Sigmoid colon (tissue), 7 donors: ENCODE results near the gene ARPP21. TPM values are rescaled to one million over a fixed set of nuclear protein-coding genes. Genes with fewer than 3 reads are reported as not detected.

Source experiments
- DNase-seq: peaks from one replicate; pipeline ENCODE4 v3.0.0-alpha.2; 2019
- H3K27ac ChIP-seq, 4 donors: fragments of 200-600 bp; sonication (generic); one replicate each; pipeline ENCODE4 v1.5.1; 2016 to 2019; ENCODE audit warnings: mild to moderate bottlenecking in 1 of 4
- H3K27me3 ChIP-seq, 3 donors: fragments of 200-600 bp; sonication (generic); one replicate each; pipeline ENCODE4 v1.5.1; 2019; ENCODE audit warnings: mild to moderate bottlenecking in 1 of 3
- H3K36me3 ChIP-seq, 4 donors: fragments of 200-600 bp; sonication (generic); one replicate each; pipeline ENCODE4 v1.5.1; 2016 to 2019
- H3K4me1 ChIP-seq, 4 donors: fragments of 200-600 bp; sonication (generic); one replicate each; pipeline ENCODE4 v1.5.1; 2017 to 2019
- H3K4me3 ChIP-seq, 4 donors: fragments of 200-600 bp; sonication (generic); one replicate each; pipeline ENCODE4 v1.5.1; 2017 to 2019; ENCODE audit warnings: mild to moderate bottlenecking in 2 of 4, moderate library complexity in 1 of 4
- H3K9me3 ChIP-seq, 4 donors: fragments of 200-600 bp in 3 of 4; sonication (generic) in 3 of 4; one replicate each; pipeline versions ENCODE4 v1.5.1 to v1.6.1; 2013 to 2019
- CTCF ChIP-seq, 4 experiments: fragments of 450-650 bp in 3 of 4; fragments of 200-600 bp in 1 of 4; IDR thresholded peaks; one replicate each; pipeline ENCODE4 v1.5.1; 2016 to 2019; ENCODE audit warnings: antibody characterized with exemption in 4 of 4, mild to moderate bottlenecking in 3 of 4, moderate library complexity in 2 of 4
- EP300 ChIP-seq, 4 donors: sonication (generic); formaldehyde crosslinking; IDR thresholded peaks; one replicate each; pipeline ENCODE4 v1.6.1; 2017; ENCODE audit warnings: antibody characterized with exemption in 4 of 4
- POLR2A ChIP-seq, 2 donors: fragments of 450-650 bp; IDR thresholded peaks; one replicate each; pipeline ENCODE4 v1.6.1; 2016; ENCODE audit warnings: antibody characterized with exemption in 2 of 2, mild to moderate bottlenecking in 2 of 2, moderate library complexity in 2 of 2
- POLR2AphosphoS5 ChIP-seq, 4 donors: sonication (generic); formaldehyde crosslinking; IDR thresholded peaks; one replicate each; pipeline ENCODE4 v1.6.1; 2017; ENCODE audit warnings: antibody characterized with exemption in 4 of 4
- WGBS, 2 donors: extraction: QIAGEN DNeasy Blood & Tissue Kit; methylation state at CpG; one replicate each; pipeline ENCODE4 v1.1.7; 2013; 5-methylcytosine and 5-hydroxymethylcytosine counted together
- intact Hi-C: fragments of 100-400 bp; cut with DNase I; formaldehyde crosslinking; loops from one replicate; pipeline ENCODE4 v1.15.1; 2023
- polyA plus RNA-seq, 3 donors: library from polyadenylated mRNA; stranded (reverse); fragments of 200-250 nt; gene quantifications; one replicate each; pipeline ENCODE4 v1.2.3, GENCODE V29; 2013
- total RNA-seq, 4 donors: library from RNA; depleted of rRNA; stranded (reverse); fragments of >200 nt; gene quantifications; one replicate each; pipeline ENCODE4 v1.1.0, GENCODE V29; 2016
- donor health status: healthy with polysubstance abuse.
- donor health status: Bipolar disorder and iron deficiency.
- donor health status: healthy.

Gene ARPP21
- total and polyA plus RNA-seq, 7 donors: 0.51 to 1.9 (median 1.1) TPM; not detected in 2

GRCh38 chr3:35757991-35758757 lies 118.8 kb downstream of the ARPP21 start:
- Histone ChIP-seq H3K36me3 (no peaks in the 10 kb centered on the region), H3K9me3 (no peaks in the 10 kb centered on the region), H3K27me3 (no peaks in the 10 kb centered on the region), H3K27ac (no peak overlapping the region), H3K4me1 (no peaks in the 10 kb centered on the region), H3K4me3 (no peak overlapping the region)
- intact Hi-C loops: no loop called here
- DNase-seq: no peak
- 55 to 74% methylated on average over 3 of the region's 3 CpGs for WGBS, 2 donors
- TF ChIP-seq POLR2A (IDR thresholded peaks at IDR 0.05): no peak
- TF ChIP-seq POLR2AphosphoS5 (IDR thresholded peaks at IDR 0.05): no peak
- TF ChIP-seq CTCF (IDR thresholded peaks at IDR 0.05): no peak
- no peak for TF ChIP-seq EP300 (IDR thresholded peaks at IDR 0.05)

GRCh38 chr3:35760146-35760545 lies 120.8 kb downstream of the ARPP21 start:
- TF ChIP-seq EP300 (IDR thresholded peaks at IDR 0.05) (no peak), POLR2AphosphoS5 (IDR thresholded peaks at IDR 0.05) (no peak), POLR2A (IDR thresholded peaks at IDR 0.05) (no peak), CTCF (IDR thresholded peaks at IDR 0.05) (no peak)

GRCh38 chr3:35761311-35761710 lies 122.0 kb downstream of the ARPP21 start:
- Histone ChIP-seq H3K4me3 (no peak overlapping the region), H3K27ac (no peak overlapping the region), H3K4me1 (no peaks in the 10 kb centered on the region), H3K9me3 (no peaks in the 10 kb centered on the region), H3K36me3 (no peaks in the 10 kb centered on the region), H3K27me3 (no peaks in the 10 kb centered on the region)
- WGBS, 2 donors: 92 to 95% methylated on average over 1 of the region's 1 CpG
- intact Hi-C loops: no loop called here
- no peak for TF ChIP-seq CTCF (IDR thresholded peaks at IDR 0.05)
- TF ChIP-seq EP300 (IDR thresholded peaks at IDR 0.05): no peak
- TF ChIP-seq POLR2A (IDR thresholded peaks at IDR 0.05): no peak
- no peak for TF ChIP-seq POLR2AphosphoS5 (IDR thresholded peaks at IDR 0.05)
- no peak for DNase-seq

More at GRCh38 chr3:35760146-35760545, 120.8 kb downstream of the ARPP21 start:
- 65 to 75% methylated on average over 4 of the region's 4 CpGs for WGBS, 2 donors
- Histone ChIP-seq H3K36me3 (no peaks in the 10 kb centered on the region), H3K4me1 (no peaks in the 10 kb centered on the region), H3K27me3 (no peaks in the 10 kb centered on the region), H3K9me3 (no peaks in the 10 kb centered on the region), H3K27ac (no peak overlapping the region), H3K4me3 (no peak overlapping the region)
- no peak for DNase-seq
- intact Hi-C loops: no loop called here

- H3K4me3 ChIP-seq: no peak overlapping the region
- intact Hi-C loops: no loop called here
- no peaks in the 10 kb centered on the region for H3K4me1 ChIP-seq
Observed at GRCh38 chr3:35772381-35773015, 133.2 kb downstream of the ARPP21 start.

More at GRCh38 chr3:35772381-35773015, 133.2 kb downstream of the ARPP21 start:
- TF ChIP-seq EP300 (IDR thresholded peaks at IDR 0.05): no peak
- no peak for TF ChIP-seq CTCF (IDR thresholded peaks at IDR 0.05)
- no peak for TF ChIP-seq POLR2A (IDR thresholded peaks at IDR 0.05)
- TF ChIP-seq POLR2AphosphoS5 (IDR thresholded peaks at IDR 0.05): no peak
- no peak for DNase-seq
- Histone ChIP-seq H3K36me3 (no peaks in the 10 kb centered on the region), H3K27me3 (no peaks in the 10 kb centered on the region), H3K27ac (no peak overlapping the region), H3K9me3 (no peaks in the 10 kb centered on the region)
- WGBS, 2 donors: 62 to 75% methylated on average over 2 of the region's 2 CpGs
